Myocyte (in vitro differentiated cells): ENCODE data around the gene AKAP13. TPM values are rescaled to one million over a fixed set of nuclear protein-coding genes. Genes with fewer than 3 reads are reported as not detected.
"Not testable (repeated sequence)": the region's sequence is repeated elsewhere in the genome, so short reads cannot be mapped to it uniquely, and the experiment has no call there.

ENCODE experiments used
- DNase-seq: peaks from one replicate; pipeline ENCODE4 v3.0.0-alpha.2; 2012; ENCODE audit warnings: low read depth
- microRNA counts: library from miRNA; unstranded; fragments of <30 nt; microRNA quantifications from one replicate; lab custom pipeline; 2016
- microRNA-seq: library from miRNA; unstranded; fragments of <30 nt; microRNA quantifications from one replicate; pipeline ENCODE4, GENCODE V29; 2016
- total RNA-seq: library from RNA; depleted of rRNA; stranded (reverse); fragments of >200 nt; gene quantifications from 2 replicates; pipeline ENCODE4 v1.2.3, GENCODE V29; 2014

The AKAP13 gene
- total RNA-seq, 1 donor from 2014 or later, result 201 TPM

DNA sequence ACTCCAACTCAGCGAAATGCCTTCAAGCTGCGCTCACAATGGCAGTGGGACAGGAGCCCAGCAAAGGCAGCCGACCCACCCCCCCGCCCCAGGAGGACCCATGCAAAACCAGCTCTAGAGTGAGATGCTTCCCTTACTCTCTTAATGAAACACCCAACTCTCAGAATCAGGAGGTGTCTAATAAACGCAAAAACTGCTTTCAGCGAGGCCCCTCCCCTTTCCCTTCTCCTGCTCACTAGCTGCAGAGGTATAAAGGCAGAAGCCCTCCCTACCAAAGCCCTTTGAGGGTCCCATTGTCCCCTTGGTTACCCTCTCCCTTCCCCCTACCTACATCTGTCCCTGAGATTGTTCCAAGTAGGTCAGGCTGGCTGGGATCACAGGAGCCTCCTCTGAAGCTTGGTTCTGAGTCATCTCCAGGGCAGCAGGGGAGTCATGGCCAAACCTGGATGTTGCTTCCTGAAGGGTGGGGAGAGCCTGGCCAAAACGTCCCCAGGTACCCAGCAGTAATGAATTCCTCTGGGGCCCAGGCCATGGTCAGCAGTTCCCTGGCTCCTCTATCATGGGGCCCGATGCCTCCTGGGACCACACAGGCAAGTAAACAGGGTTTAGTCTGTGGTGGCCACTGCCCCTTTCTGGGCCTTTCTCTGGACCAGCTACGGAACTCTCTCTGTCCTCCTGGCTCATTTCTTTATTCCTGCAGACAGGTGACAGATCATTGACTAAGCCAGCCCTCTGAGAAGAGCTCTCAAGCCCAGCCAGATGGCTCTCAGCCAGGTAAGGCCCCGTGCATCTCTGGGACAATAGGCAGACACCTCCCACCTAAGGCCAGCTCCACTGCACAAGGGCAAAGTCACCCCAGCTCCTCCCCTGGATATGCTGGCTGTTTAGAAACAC lies 405.7 kb downstream of the AKAP13 start:
- DNase-seq, result peak; percentile 58

- DNase-seq, result no peak
Measured at GRCh38 chr15:85786781-85787114, 406.3 kb downstream of the AKAP13 start.

- DNase-seq, result no peak
Measured at GRCh38 chr15:85788771-85789495, 408.5 kb downstream of the AKAP13 start.

DNA sequence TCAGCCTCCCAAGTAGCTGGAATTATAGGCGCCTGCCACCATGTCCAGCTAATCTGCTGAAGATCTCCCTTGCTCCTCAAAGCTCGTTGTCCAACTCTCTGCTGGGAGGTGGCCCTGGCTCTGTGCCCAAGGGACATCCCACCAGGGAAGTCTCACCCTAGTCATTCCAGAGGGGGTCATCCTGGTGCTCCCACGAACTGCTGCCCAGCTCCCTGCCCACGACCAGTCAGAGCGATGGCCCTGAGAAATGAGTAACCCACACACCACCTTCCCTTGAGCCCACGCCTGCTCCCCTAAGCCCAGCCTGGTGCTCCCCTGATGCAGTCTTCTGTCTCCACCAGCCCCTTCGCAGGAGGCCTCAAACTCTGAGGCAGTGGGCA lies 409.1 kb downstream of the AKAP13 start:
- no peak for DNase-seq

- DNase-seq, result no peak
Measured at GRCh38 chr15:85792102-85792731, 411.8 kb downstream of the AKAP13 start.

- no peak for DNase-seq
Measured at GRCh38 chr15:85792912-85793590, 412.6 kb downstream of the AKAP13 start.

- DNase-seq, result peak; percentile 26
Measured at GRCh38 chr15:85793641-85794597, 413.5 kb downstream of the AKAP13 start.

DNA sequence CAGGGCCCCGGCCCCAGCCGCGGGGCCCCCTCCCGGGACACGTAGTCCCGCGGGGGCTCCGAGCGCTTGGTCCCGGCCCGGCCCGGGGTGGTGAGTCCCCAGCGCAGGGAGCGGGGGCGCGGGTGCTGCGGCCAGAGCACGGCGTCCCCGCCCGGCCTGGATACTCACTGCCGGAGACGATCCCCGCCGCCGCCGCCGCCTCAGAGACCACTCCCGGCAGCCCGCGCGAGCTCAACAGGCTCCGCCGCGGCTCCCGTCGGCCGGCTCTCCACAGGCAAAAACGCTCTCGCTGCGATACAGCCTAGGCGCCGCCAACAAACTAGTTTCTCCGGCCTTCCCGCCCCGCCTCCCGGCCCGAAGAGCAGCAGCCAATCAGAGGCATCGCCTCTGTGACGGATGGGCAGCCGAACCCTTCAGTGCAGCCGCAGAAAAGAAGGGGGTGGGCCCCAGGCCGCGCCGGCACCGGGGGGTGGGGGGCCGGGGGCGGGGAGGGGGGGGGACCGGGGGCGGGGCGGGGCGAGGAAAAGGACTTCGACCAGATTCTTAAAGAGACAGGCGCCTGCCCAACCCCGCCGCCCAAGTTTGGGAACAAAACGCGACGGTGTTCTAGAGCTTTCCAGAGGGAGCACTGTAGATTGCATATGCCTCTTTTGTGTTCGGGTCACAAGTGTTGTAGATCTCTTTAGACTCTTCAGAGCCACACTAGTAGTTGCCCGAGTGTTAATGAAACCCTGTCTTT lies 414.4 kb downstream of the AKAP13 start, which contains the start of gene KLHL25:
Gene KLHL25 (minus strand): TSS at position 328 of the 739 bp plus-strand sequence. CDS start 25,115 bp downstream, outside the sequence.
- DNase-seq, result peak; percentile 96

DNA sequence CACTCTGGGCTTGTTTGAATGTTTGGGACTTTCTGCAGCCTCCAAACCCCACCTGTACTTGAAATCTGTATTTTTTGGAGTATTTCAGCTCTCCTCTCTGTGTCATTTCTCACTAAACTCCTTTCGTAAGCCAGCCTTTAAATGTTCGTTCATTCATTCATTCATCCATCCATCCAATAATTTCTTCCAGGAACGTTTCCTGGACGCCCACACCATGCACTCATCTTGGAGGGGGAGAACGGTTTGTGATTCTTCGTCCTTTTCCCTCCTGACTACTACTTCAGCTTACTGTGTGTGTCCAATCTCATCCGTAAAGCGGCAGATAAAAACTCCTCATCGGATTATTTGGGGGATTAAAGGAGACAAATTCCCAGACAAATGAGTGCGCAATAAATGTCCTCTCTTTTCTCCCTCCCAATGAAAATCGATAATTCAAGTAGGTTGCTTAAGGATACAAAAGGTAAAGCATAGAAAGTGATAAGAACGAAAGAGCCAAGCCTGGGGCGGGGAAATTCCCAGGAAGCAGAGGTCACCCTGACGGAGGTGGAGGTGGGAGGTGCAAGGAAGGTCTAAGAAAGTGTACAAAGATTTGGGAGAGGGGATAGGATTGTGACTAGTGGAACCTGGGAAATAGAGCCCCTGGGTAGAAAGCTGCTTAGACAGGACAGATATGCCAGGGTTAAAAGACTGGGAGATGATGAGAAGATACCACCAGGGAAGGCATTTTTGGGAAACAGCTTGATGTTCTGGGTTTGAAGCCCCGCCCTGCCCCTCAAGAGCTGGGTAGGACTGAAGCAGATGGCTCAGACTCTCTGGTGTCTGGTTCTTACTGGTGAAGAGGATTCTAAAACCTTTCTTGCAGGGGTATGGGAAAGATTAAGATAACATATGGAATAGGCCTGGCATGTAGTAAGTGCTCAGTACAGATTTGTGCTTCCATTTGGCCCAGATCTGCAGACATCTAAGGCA lies 415.2 kb downstream of the AKAP13 start:
- DNase-seq, result no peak

GRCh38 chr15:85796371-85796770 lies 416.0 kb downstream of the AKAP13 start:
- not testable (repeated sequence) for DNase-seq

MicroRNA genes within 50 kb of the gene (microRNA counts, 767-probe panel; counts per million panel counts)
- not detected for microRNA hsa-miR-1276 (lab: Ali Mortazavi, UCI)

Small RNA genes within 50 kb of the gene (microRNA-seq; reads per million reads assigned to microRNA genes)
- gene MIR1276, result 0.65 reads per million
- 21.0 reads per million, percentile 40 among the genes with 10 or more reads in this experiment for gene MIR7706
